ENCODE data around the gene TTC3. TPM values are rescaled to one million over a fixed set of nuclear protein-coding genes. Genes with fewer than 3 reads are reported as not detected.

TTC3 gene
- total and polyA plus RNA-seq, 10 of the 15 experiments (the other 5 are each of a cell fraction or from before 2014, with no cell fraction given) = 23.1 to 94.9 (median 72.7) TPM

- Histone ChIP-seq H3K4me3 (no peak overlapping the region), H3K36me3 (ENCODE audit: control insufficient read depth in 2 of 2, insufficient read depth in 2 of 2, low read length in 1 of 2) (no peaks in the 10 kb centered on the region), H4K20me1 (ENCODE audit: control insufficient read depth, insufficient read depth) (no peaks in the 10 kb centered on the region), H3K4me2 (ENCODE audit: control insufficient read depth, insufficient read depth) (no peak overlapping the region), H3K27ac (ENCODE audit: control insufficient read depth, insufficient read depth) (no peak overlapping the region), H3K9ac (ENCODE audit: control insufficient read depth, insufficient read depth, low read length) (no peak overlapping the region), H2AFZ (ENCODE audit: control insufficient read depth, low read depth, low read length) (no peak overlapping the region), H3K27me3 (replicated peaks in 1 of 2; ENCODE audit: control insufficient read depth in 2 of 2, insufficient read depth in 2 of 2, low read length in 1 of 2) (no peaks in the 10 kb centered on the region), H3K9me3 (replicated peaks; ENCODE audit: control insufficient read depth, insufficient read depth, low read length) (no peaks in the 10 kb centered on the region), H3K4me1 (ENCODE audit: control insufficient read depth, insufficient read depth, low read length) (no peaks in the 10 kb centered on the region), H3K79me2 (ENCODE audit: control insufficient read depth, insufficient read depth, low read length) (no peaks in the 10 kb centered on the region)
- in situ Hi-C loops (cut with MboI) = no loop called here
- CTCF ChIA-PET = no interaction called here
- RAD21 ChIA-PET (ENCODE audit: unreplicated experiment) = no interaction called here
- ATAC-seq = no peak
- TF ChIP-seq SUZ12 (IDR thresholded peaks at IDR 0.05; ENCODE audit: unreplicated experiment) (no peak), ZNF274 (IDR thresholded peaks at IDR 0.05; ENCODE audit: insufficient read depth, insufficient read length) (no peak), E4F1 (IDR thresholded peaks at IDR 0.05; ENCODE audit: borderline replicate concordance, partially characterized antibody) (no peak), NKRF (conservative IDR thresholded peaks at IDR 0.05) (no peak), CEBPB (IDR thresholded peaks at IDR 0.05; ENCODE audit: borderline replicate concordance in 1 of 2, low read depth in 2 of 2, low read length in 2 of 2) (no peak), ETV6 (conservative IDR thresholded peaks at IDR 0.05 in 1 of 2, IDR thresholded peaks at IDR 0.05 in 1 of 2; ENCODE audit: borderline replicate concordance in 1 of 2, low read depth in 1 of 2) (no peak), EED (IDR thresholded peaks at IDR 0.05; ENCODE audit: low read depth) (no peak), NFYA (IDR thresholded peaks at IDR 0.05; ENCODE audit: borderline replicate concordance, low read depth, low read length) (no peak), NFXL1 (IDR thresholded peaks at IDR 0.05; ENCODE audit: borderline replicate concordance) (no peak), PBX3 (IDR thresholded peaks at IDR 0.05; ENCODE audit: insufficient replicate concordance, low read depth, low read length) (no peak), TCF12 (IDR thresholded peaks at IDR 0.05; ENCODE audit: low read depth, low read length) (no peak), ZNF384 (IDR thresholded peaks at IDR 0.05; ENCODE audit: borderline replicate concordance, low read depth, low read length) (no peak)
- WGBS (ENCODE audit: insufficient coverage, insufficient replicate concordance, low lambda C conversion rate, missing lambda C conversion rate) = 53% methylated on average over 4 of the region's 4 CpGs
- FAIRE-seq = no peak
- SMC1A ChIA-PET (ENCODE audit: uncharacterized antibody, unreplicated experiment) = no interaction called here
- DNase-seq (ENCODE audit: low read depth, low spot score) = no peak
- POLR2A ChIA-PET = no interaction called here
- intact Hi-C loops (cut with micrococcal nuclease; ENCODE audit: unreplicated experiment) = no loop called here
- BruUV-seq (replicated peaks) = no TSS peak
Measured at GRCh38 chr21:37036177-37036576, 36.9 kb upstream of the TTC3 start.

Data from GM12878 (cell line).